WTC11 (cell line): ENCODE data around the gene CYB561A3. TPM values are rescaled to one million over a fixed set of nuclear protein-coding genes. Genes with fewer than 3 reads are reported as not detected.

Experiments
- ATAC-seq: fragments of 200-7000 bp; cut with Tn5 transposase; 2 replicates; pipeline ENCODE4 v1.10.0; 2021; ENCODE audit warnings: mild to moderate bottlenecking, moderate library complexity
- CTCF ChIA-PET: fragments of 300-600 bp; sonication (Branson Sonifier 250); formaldehyde crosslinking; loops from one replicate; lab custom pipeline; 2021; ENCODE audit warnings: antibody characterized with exemption; lab: Charles Lee
- POLR2A ChIA-PET: fragments of 350-600 bp; sonication (Branson Sonifier 250); formaldehyde crosslinking; loops from one replicate; lab custom pipeline; 2021; ENCODE audit warnings: antibody characterized with exemption; lab: Charles Lee
- DNase-seq: peaks from one replicate; pipeline ENCODE4 v3.0.0; 2021; ENCODE audit warnings: low spot score
- H3K27ac Mint-ChIP-seq: 2 replicates; pipeline ENCODE4 v1.8.0; 2021; ENCODE audit warnings: mixed read lengths
- H3K27me3 Mint-ChIP-seq: 2 replicates; pipeline ENCODE4 v1.8.0; 2021; ENCODE audit warnings: low read depth, mild to moderate bottlenecking, moderate library complexity, mixed read lengths
- H3K36me3 Mint-ChIP-seq: 2 replicates; pipeline ENCODE4 v1.8.0; 2021; ENCODE audit warnings: mixed read lengths
- H3K4me1 Mint-ChIP-seq: 2 replicates; pipeline ENCODE4 v1.8.0; 2022; ENCODE audit warnings: mixed read lengths
- H3K4me3 Mint-ChIP-seq: 2 replicates; pipeline ENCODE4 v1.8.0; 2021; ENCODE audit warnings: mild to moderate bottlenecking, moderate library complexity, mixed read lengths
- H3K9me3 Mint-ChIP-seq: 2 replicates; pipeline ENCODE4 v1.8.0; 2021; ENCODE audit warnings: mixed read lengths
- CBFB ChIP-seq: sonication (generic); formaldehyde crosslinking; IDR thresholded peaks from 2 replicates; pipeline ENCODE4 v1.8.1; 2022; ENCODE audit warnings: mild to moderate bottlenecking, low read depth, missing genetic modification reagents
- CDX4 ChIP-seq: fragments of 250-450 bp; sonication (Bioruptor Pico); IDR thresholded peaks from 2 replicates; pipeline ENCODE4 v1.9.0; 2021; ENCODE audit warnings: moderate library complexity, mild to moderate bottlenecking, inconsistent platforms, borderline replicate concordance
- E2F1 ChIP-seq: sonication (generic); formaldehyde crosslinking; IDR thresholded peaks from 2 replicates; pipeline ENCODE4 v1.8.0; 2022; ENCODE audit warnings: mild to moderate bottlenecking, missing genetic modification reagents
- E2F4 ChIP-seq: sonication (generic); formaldehyde crosslinking; IDR thresholded peaks from 2 replicates; pipeline ENCODE4 v1.8.1; 2022; ENCODE audit warnings: low read depth, mild to moderate bottlenecking, moderate library complexity, missing genetic modification reagents, borderline replicate concordance
- ESRRA ChIP-seq: sonication (generic); formaldehyde crosslinking; IDR thresholded peaks from 2 replicates; pipeline ENCODE4 v1.8.1; 2022; ENCODE audit warnings: mild to moderate bottlenecking, missing genetic modification reagents, borderline replicate concordance
- FOXJ3 ChIP-seq: sonication (generic); formaldehyde crosslinking; IDR thresholded peaks from 2 replicates; pipeline ENCODE4 v1.9.0; 2021; ENCODE audit warnings: missing genetic modification reagents, mild to moderate bottlenecking, borderline replicate concordance
- FOXP1 ChIP-seq: sonication (generic); formaldehyde crosslinking; IDR thresholded peaks from 2 replicates; pipeline ENCODE4 v1.8.0; 2022; ENCODE audit warnings: missing genetic modification reagents, mild to moderate bottlenecking, moderate library complexity, borderline replicate concordance
- FOXP4 ChIP-seq: sonication (generic); formaldehyde crosslinking; IDR thresholded peaks from 2 replicates; pipeline ENCODE4 v1.8.0; 2022; ENCODE audit warnings: mild to moderate bottlenecking, missing genetic modification reagents
- GTF2I ChIP-seq: fragments of 250-450 bp; sonication (Bioruptor Pico); conservative IDR thresholded peaks from 2 replicates; pipeline ENCODE4 v1.4.0; 2021; ENCODE audit warnings: mild to moderate bottlenecking
- KAT7 ChIP-seq: sonication (generic); formaldehyde crosslinking; IDR thresholded peaks from 2 replicates; pipeline ENCODE4 v1.8.1; 2023; ENCODE audit warnings: missing genetic modification reagents, mild to moderate bottlenecking, borderline replicate concordance
- MYBL2 ChIP-seq: sonication (generic); formaldehyde crosslinking; IDR thresholded peaks from 2 replicates; pipeline ENCODE4 v1.8.1; 2023; ENCODE audit warnings: mild to moderate bottlenecking, moderate library complexity, missing genetic modification reagents
- NFE2L1 ChIP-seq: sonication (generic); formaldehyde crosslinking; IDR thresholded peaks from 2 replicates; pipeline ENCODE4 v1.8.1; 2023; ENCODE audit warnings: missing genetic modification reagents
- NR3C1 ChIP-seq: sonication (generic); formaldehyde crosslinking; conservative IDR thresholded peaks from 2 replicates; pipeline ENCODE4 v1.8.1; 2023; ENCODE audit warnings: low read depth, mild to moderate bottlenecking, missing genetic modification reagents
- PREB ChIP-seq: sonication (generic); formaldehyde crosslinking; IDR thresholded peaks from 2 replicates; pipeline ENCODE4 v1.8.1; 2022; ENCODE audit warnings: mild to moderate bottlenecking, missing genetic modification reagents, moderate library complexity, borderline replicate concordance
- RORB ChIP-seq: fragments of 250-450 bp; sonication (Bioruptor Pico); IDR thresholded peaks from 2 replicates; pipeline ENCODE4 v1.9.0; 2021; ENCODE audit warnings: mild to moderate bottlenecking
- TCF7 ChIP-seq: sonication (generic); formaldehyde crosslinking; IDR thresholded peaks from 2 replicates; pipeline ENCODE4 v1.8.0; 2022; ENCODE audit warnings: mild to moderate bottlenecking, low read depth, missing genetic modification reagents, moderate library complexity
- TP53 ChIP-seq: sonication (generic); formaldehyde crosslinking; IDR thresholded peaks from 2 replicates; pipeline ENCODE4 v1.8.1; 2023; ENCODE audit warnings: mild to moderate bottlenecking, missing genetic modification reagents
- USF1 ChIP-seq: sonication (generic); formaldehyde crosslinking; IDR thresholded peaks from 2 replicates; pipeline ENCODE4 v1.8.0; 2022; ENCODE audit warnings: mild to moderate bottlenecking, missing genetic modification reagents
- ZNF232 ChIP-seq: sonication (generic); formaldehyde crosslinking; IDR thresholded peaks from 2 replicates; pipeline ENCODE4 v1.8.0; 2022; ENCODE audit warnings: mild to moderate bottlenecking, missing genetic modification reagents
- ZNF396 ChIP-seq: fragments of 250-450 bp; sonication (Bioruptor Pico); IDR thresholded peaks from 2 replicates; pipeline ENCODE4 v1.8.0; 2021; ENCODE audit warnings: mild to moderate bottlenecking, moderate library complexity, borderline replicate concordance
- ZNF416 ChIP-seq: fragments of 250-450 bp; sonication (Bioruptor Pico); IDR thresholded peaks from 2 replicates; pipeline ENCODE4 v1.9.0; 2021; ENCODE audit warnings: mild to moderate bottlenecking, inconsistent platforms
- ZNF512 ChIP-seq: sonication (generic); formaldehyde crosslinking; IDR thresholded peaks from 2 replicates; pipeline ENCODE4 v1.8.1; 2022; ENCODE audit warnings: missing genetic modification reagents, borderline replicate concordance
- total RNA-seq: library from RNA; stranded (reverse); gene quantifications from 3 replicates; pipeline ENCODE4 v1.2.3, GENCODE V29; 2021

The CYB561A3 gene
- total RNA-seq, 1 experiment from 2014 or later: 38.8 TPM

- TF ChIP-seq ZNF396 (CRISPR knock-in tag): no peak
- peak; percentile 48; the same call in 1 of the 2 replicates for TF ChIP-seq USF1 (CRISPR knock-in tag)
- no peak for TF ChIP-seq PREB (CRISPR knock-in tag)
- TF ChIP-seq ESRRA (CRISPR knock-in tag): no peak
- TF ChIP-seq E2F4 (CRISPR knock-in tag): no peak
- peak; percentile 90; the same call in 1 of the 2 replicates for TF ChIP-seq MYBL2 (CRISPR knock-in tag)
- no peak for TF ChIP-seq TCF7 (CRISPR knock-in tag)
- TF ChIP-seq ZNF232 (CRISPR knock-in tag): no peak; the same call in 1 of the 2 replicates
- 0 out of 2 replicates have a peak, but pooled peaks have one; percentile 48 for TF ChIP-seq E2F1
- TF ChIP-seq NR3C1 (CRISPR knock-in tag): no peak
- no peak for TF ChIP-seq FOXJ3 (CRISPR knock-in tag)
- no peak for TF ChIP-seq CBFB (CRISPR knock-in tag)
- no peak for TF ChIP-seq GTF2I (CRISPR knock-in tag)
- TF ChIP-seq CDX4 (CRISPR knock-in tag): no peak
- no peak for TF ChIP-seq ZNF416 (CRISPR knock-in tag)
Measured at GRCh38 chr11:61361741-61362541, at the start of gene CYB561A3, which contains the start of gene TMEM138 (continued).

GRCh38 chr11:61406991-61407728 is 45.5 kb upstream of the CYB561A3 start:
- no peaks in the 10 kb centered on the region for H3K4me1 Mint-ChIP-seq
- H3K27ac Mint-ChIP-seq: no peak overlapping the region
- ChIA-PET POLR2A (no interaction called here), CTCF (interaction anchor here (1.3 kb wide), 1 partner anchor 21 kb away, joined by 4 read pairs; no protein-coding TSS in a partner anchor)
- no peaks in the 10 kb centered on the region for H3K27me3 Mint-ChIP-seq
- DNase-seq: no peak
- ATAC-seq: no peak
- no peaks in the 10 kb centered on the region for H3K9me3 Mint-ChIP-seq
- H3K4me3 Mint-ChIP-seq: no peak overlapping the region
- H3K36me3 Mint-ChIP-seq: peaks cover 80% of the 10 kb centered on the region
- TF ChIP-seq FOXP4 (CRISPR knock-in tag) (no peak), NFE2L1 (no peak), ZNF512 (CRISPR knock-in tag) (no peak), RORB (CRISPR knock-in tag) (no peak), TP53 (no peak), ESRRA (CRISPR knock-in tag) (no peak), CDX4 (CRISPR knock-in tag) (no peak), KAT7 (CRISPR knock-in tag) (no peak), FOXP1 (CRISPR knock-in tag) (no peak)
